ENCODE results near the gene ZNF275. TPM values are rescaled to one million over a fixed set of nuclear protein-coding genes. Genes with fewer than 3 reads are reported as not detected.
"Not testable (repeated sequence)": the region's sequence is repeated elsewhere in the genome, so short reads cannot be mapped to it uniquely, and the experiment has no call there.

ZNF275 gene
- total and polyA plus RNA-seq, 2 experiments from 2014 or later: 4.0 to 10.2 TPM

DNA sequence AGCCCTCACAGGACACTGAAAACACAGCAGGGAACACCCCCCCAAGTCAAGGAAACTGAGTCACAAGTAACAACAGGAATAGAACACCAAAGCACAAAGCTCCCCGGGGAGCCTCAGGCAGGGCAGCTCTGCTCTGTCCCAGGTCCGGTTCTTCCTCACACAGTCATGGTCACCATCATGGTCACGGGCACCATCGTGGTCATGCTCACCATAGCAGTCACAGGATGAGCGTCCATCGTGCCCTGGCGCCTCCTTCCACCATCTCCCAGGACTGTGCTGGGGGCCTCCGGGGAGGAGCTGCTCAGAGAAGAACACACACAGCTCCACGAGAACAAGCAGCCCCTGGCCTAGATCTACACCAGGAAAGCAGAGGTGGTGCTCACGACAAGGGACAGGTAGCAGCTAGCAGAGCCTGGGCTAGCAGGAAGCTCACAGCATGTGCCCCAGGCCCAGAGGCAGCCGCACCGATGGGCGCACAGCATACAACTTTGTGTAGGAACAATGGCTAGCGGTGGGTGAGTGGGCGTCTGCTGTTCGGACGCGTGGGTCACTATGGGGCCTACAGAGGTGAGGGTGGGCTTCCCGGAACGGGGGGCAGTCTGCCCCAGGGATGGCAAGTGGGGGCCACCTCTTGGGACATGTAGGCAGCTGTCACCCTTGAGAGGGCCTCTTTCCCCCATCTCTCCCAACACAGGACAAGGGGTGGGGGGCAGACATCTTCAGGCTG, 15.8 kb upstream of the ZNF275 start:
- no peak for TF ChIP-seq EZH2phosphoT487 (IDR thresholded peaks at IDR 0.05; ENCODE audit: low read depth, severe bottlenecking, unreplicated experiment)
- TF ChIP-seq, protein P1, sequence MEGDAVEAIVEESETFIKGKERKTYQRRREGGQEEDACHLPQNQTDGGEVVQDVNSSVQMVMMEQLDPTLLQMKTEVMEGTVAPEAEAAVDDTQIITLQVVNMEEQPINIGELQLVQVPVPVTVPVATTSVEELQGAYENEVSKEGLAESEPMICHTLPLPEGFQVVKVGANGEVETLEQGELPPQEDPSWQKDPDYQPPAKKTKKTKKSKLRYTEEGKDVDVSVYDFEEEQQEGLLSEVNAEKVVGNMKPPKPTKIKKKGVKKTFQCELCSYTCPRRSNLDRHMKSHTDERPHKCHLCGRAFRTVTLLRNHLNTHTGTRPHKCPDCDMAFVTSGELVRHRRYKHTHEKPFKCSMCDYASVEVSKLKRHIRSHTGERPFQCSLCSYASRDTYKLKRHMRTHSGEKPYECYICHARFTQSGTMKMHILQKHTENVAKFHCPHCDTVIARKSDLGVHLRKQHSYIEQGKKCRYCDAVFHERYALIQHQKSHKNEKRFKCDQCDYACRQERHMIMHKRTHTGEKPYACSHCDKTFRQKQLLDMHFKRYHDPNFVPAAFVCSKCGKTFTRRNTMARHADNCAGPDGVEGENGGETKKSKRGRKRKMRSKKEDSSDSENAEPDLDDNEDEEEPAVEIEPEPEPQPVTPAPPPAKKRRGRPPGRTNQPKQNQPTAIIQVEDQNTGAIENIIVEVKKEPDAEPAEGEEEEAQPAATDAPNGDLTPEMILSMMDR (IDR thresholded peaks at IDR 0.05; ENCODE audit: poor library complexity): no peak
- TF ChIP-seq EZH2 (IDR thresholded peaks at IDR 0.05; ENCODE audit: borderline replicate concordance): no peak
- Histone ChIP-seq H3K4me1 (ENCODE audit: insufficient read depth) (no peaks in the 10 kb centered on the region), H3K27me3 (no peaks in the 10 kb centered on the region), H3K27ac (no peak overlapping the region), H3K9me3 (ENCODE audit: low read depth) (no peaks in the 10 kb centered on the region), H3K4me2 (no peak overlapping the region), H3K4me3 (no peak overlapping the region), H3K9me2 (replicated peaks; ENCODE audit: insufficient read depth) (no peaks in the 10 kb centered on the region), H4K20me1 (ENCODE audit: insufficient read depth, poor library complexity, severe bottlenecking) (no peaks in the 10 kb centered on the region), H3K36me3 (replicated peaks; ENCODE audit: insufficient read depth, low read depth) (no peaks in the 10 kb centered on the region), H2AFZ (no peak overlapping the region), H3K79me2 (no peaks in the 10 kb centered on the region)
- no peak for DNase-seq (ENCODE audit: low spot score)
- WGBS (ENCODE audit: low lambda C conversion rate, missing lambda C conversion rate): 90% methylated on average over 20 of the region's 20 CpGs

DNA sequence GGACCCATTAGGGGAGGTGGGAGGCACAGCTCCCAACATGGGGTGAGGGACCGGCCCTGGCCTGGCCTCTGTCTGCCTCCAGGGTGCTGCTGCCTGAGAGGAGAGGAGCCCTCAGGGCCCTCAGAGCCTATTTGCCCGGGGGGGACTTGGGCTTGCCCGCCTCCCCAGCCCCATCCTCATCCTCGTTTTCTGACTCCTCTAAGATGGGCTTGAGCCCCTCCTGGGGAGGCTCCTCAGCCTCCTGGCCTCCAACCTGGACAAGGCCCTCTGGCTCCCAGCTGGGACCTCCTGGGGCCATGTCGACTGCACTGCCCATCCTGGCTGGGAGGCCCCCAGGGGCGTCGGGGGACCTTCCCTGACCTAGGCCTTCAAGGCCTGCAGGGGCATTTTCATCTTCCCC, 15.1 kb upstream of the ZNF275 start:
- Histone ChIP-seq H3K4me3 (no peak overlapping the region), H3K79me2 (no peaks in the 10 kb centered on the region), H3K4me1 (ENCODE audit: insufficient read depth) (no peaks in the 10 kb centered on the region), H4K20me1 (ENCODE audit: insufficient read depth, poor library complexity, severe bottlenecking) (no peaks in the 10 kb centered on the region), H2AFZ (no peak overlapping the region), H3K9me3 (ENCODE audit: low read depth) (no peaks in the 10 kb centered on the region), H3K36me3 (replicated peaks; ENCODE audit: insufficient read depth, low read depth) (no peaks in the 10 kb centered on the region), H3K27ac (no peak overlapping the region), H3K9me2 (replicated peaks; ENCODE audit: insufficient read depth) (no peaks in the 10 kb centered on the region), H3K4me2 (no peak overlapping the region), H3K27me3 (no peaks in the 10 kb centered on the region)
- DNase-seq (ENCODE audit: low spot score): no peak
- TF ChIP-seq EZH2phosphoT487 (IDR thresholded peaks at IDR 0.05; ENCODE audit: low read depth, severe bottlenecking, unreplicated experiment) (no peak), EZH2 (IDR thresholded peaks at IDR 0.05; ENCODE audit: borderline replicate concordance) (no peak)
- TF ChIP-seq, protein P1 (IDR thresholded peaks at IDR 0.05; ENCODE audit: poor library complexity): no peak
- 90% methylated on average over 7 of the region's 7 CpGs for WGBS (ENCODE audit: low lambda C conversion rate, missing lambda C conversion rate)

DNA sequence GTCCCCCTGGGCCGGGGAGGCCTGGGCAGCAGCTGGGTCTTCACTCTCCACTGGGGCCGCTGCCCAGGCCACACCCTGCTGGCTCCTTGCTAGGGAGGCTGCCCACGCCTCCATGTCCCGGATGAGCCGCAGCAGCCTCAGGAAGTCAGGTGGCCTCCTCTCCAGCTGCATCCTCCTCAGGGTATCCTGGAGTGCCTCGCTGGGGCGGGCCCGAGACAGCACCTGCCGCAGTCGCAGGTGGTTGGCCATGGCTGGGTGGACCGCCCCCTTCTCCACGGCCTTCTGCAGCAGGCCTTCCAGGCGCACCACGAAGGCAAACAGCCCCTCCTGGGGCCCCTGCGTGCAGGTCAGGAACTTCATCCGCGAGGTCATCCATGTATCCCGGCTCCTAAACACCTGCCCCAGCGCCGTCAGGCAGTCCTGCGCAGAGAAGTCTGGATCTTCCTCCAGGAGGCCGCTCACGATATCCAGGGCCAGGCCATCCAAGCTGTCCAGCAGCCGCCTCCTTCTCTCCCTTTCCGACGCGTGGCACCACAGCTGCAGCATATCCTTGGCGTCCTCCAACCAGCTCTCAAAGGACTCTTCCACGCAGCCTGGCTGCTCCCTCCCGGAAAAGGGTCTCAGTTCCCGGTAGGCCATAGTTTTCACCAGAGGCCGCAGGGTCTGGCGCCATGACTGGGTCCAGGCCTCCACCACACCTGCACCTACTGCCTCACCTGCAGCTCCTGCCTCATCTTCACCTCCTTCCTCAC, 14.5 kb upstream of the ZNF275 start:
- 90% methylated on average over 33 of the region's 33 CpGs for WGBS (ENCODE audit: low lambda C conversion rate, missing lambda C conversion rate)
- Histone ChIP-seq H3K36me3 (replicated peaks; ENCODE audit: insufficient read depth, low read depth) (no peaks in the 10 kb centered on the region), H3K9me3 (ENCODE audit: low read depth) (no peaks in the 10 kb centered on the region), H3K4me3 (no peak overlapping the region), H3K9me2 (replicated peaks; ENCODE audit: insufficient read depth) (no peaks in the 10 kb centered on the region), H3K27ac (no peak overlapping the region), H4K20me1 (ENCODE audit: insufficient read depth, poor library complexity, severe bottlenecking) (no peaks in the 10 kb centered on the region), H3K4me1 (ENCODE audit: insufficient read depth) (no peaks in the 10 kb centered on the region), H2AFZ (no peak overlapping the region), H3K79me2 (no peaks in the 10 kb centered on the region), H3K4me2 (no peak overlapping the region), H3K27me3 (no peaks in the 10 kb centered on the region)
- DNase-seq (ENCODE audit: low spot score): no peak
- TF ChIP-seq EZH2phosphoT487 (IDR thresholded peaks at IDR 0.05; ENCODE audit: low read depth, severe bottlenecking, unreplicated experiment) (no peak), EZH2 (IDR thresholded peaks at IDR 0.05; ENCODE audit: borderline replicate concordance) (no peak)
- TF ChIP-seq, protein P1 (IDR thresholded peaks at IDR 0.05; ENCODE audit: poor library complexity): no peak

DNA sequence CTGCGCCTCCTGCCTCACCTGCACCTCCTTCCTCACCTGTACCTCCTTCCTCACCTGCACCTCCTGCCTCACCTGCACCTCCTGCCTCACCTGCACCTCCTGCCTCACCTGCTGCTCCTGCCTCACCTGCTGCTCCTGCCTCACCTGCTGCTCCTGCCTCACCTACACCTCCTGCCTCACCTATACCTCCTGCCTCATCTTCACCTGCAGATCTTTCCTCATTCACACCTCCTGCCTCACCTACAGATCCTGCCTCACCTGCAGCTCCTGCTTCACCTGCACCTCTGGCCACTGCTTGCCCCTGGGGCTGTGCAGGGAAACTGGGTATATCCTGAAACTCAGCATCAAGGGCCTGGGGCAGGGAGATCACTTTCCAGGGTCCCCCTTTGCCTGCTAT, 13.9 kb upstream of the ZNF275 start:
- DNase-seq (ENCODE audit: low spot score); H3K79me2 ChIP-seq; H3K4me3 ChIP-seq; H3K27ac ChIP-seq; H3K27me3 ChIP-seq; H3K4me2 ChIP-seq; H3K36me3 ChIP-seq (replicated peaks; ENCODE audit: insufficient read depth, low read depth); H2AFZ ChIP-seq; H3K9me2 ChIP-seq (replicated peaks; ENCODE audit: insufficient read depth); H3K9me3 ChIP-seq (ENCODE audit: low read depth); H3K4me1 ChIP-seq (ENCODE audit: insufficient read depth); H4K20me1 ChIP-seq (ENCODE audit: insufficient read depth, poor library complexity, severe bottlenecking): not testable (repeated sequence)
- 100% methylated on average over 1 of the region's 1 CpG for WGBS (ENCODE audit: low lambda C conversion rate, missing lambda C conversion rate)

Data from hepatocyte (in vitro differentiated cells).